GM12878 (cell line): Measurements from ENCODE around the gene FOXP1. TPM values are rescaled to one million over a fixed set of nuclear protein-coding genes. Genes with fewer than 3 reads are reported as not detected.

ENCODE experiments used
- ATAC-seq: fragments of 200-7000 bp; cut with Tn5 transposase; 3 replicates; pipeline ENCODE4 v1.9.1; 2020; ENCODE audit warnings: mild to moderate bottlenecking, moderate library complexity
- BruUV-seq: library from RNA; stranded (reverse); fragments of 400-500 nt; replicated peaks from 2 replicates; lab custom pipeline; 2021; lab: Mats Ljungman, UMichigan
- CTCF ChIA-PET: fragments of 300-600 bp; sonication (Branson Sonifier 250); formaldehyde crosslinking; extraction: SDS; loops from one replicate; lab custom pipeline; 2021; ENCODE audit warnings: inconsistent platforms; lab: Yijun Ruan, JAX
- POLR2A ChIA-PET: fragments of 350-600 bp; formaldehyde crosslinking; extraction: SDS; loops from one replicate; lab custom pipeline; 2021; ENCODE audit warnings: inconsistent platforms; lab: Charles Lee
- RAD21 ChIA-PET: fragments of 300-600 bp; sonication (Branson Sonifier 250); formaldehyde crosslinking; loops from one replicate; lab custom pipeline; 2023; ENCODE audit warnings: antibody characterized with exemption; ENCODE audit not compliant: unreplicated experiment; lab: Charles Lee
- SMC1A ChIA-PET: fragments of 300-600 bp; sonication (Branson Sonifier 250); formaldehyde crosslinking; loops from one replicate; lab custom pipeline; 2023; ENCODE audit not compliant: unreplicated experiment, uncharacterized antibody; lab: Charles Lee
- DNase-seq: peaks from one replicate; pipeline ENCODE4 v3.0.0-alpha.2; 2011; ENCODE audit warnings: low read depth, low spot score
- FAIRE-seq: peaks from 3 replicates; lab custom pipeline; 2011; peaks lifted over from hg19 to GRCh38; lab: Jason Lieb, UNC
- H2AFZ ChIP-seq: 2 replicates; pipeline ENCODE4 v1.6.0; 2011; ENCODE audit warnings: low read depth, low read length, control low read depth; ENCODE audit not compliant: control insufficient read depth
- H3K27ac ChIP-seq: 2 replicates; pipeline ENCODE4 v1.5.1; 2011; ENCODE audit warnings: control low read depth; ENCODE audit not compliant: control insufficient read depth, insufficient read depth
- H3K27me3 ChIP-seq, 2 experiments: replicated peaks in 1 of 2; 2 replicates each; pipeline versions ENCODE4 v1.6.0 to v1.6.1; 2011; ENCODE audit warnings: low read length in 1 of 2; ENCODE audit not compliant: control insufficient read depth in 2 of 2, insufficient read depth in 2 of 2
- H3K36me3 ChIP-seq, 2 experiments: 2 replicates each; pipeline ENCODE4 v1.5.1; 2011; ENCODE audit warnings: low read length in 1 of 2; ENCODE audit not compliant: control insufficient read depth in 2 of 2, insufficient read depth in 2 of 2
- H3K4me1 ChIP-seq: 2 replicates; pipeline ENCODE4 v1.6.1; 2011; ENCODE audit warnings: mild to moderate bottlenecking, low read length, moderate library complexity, mixed read lengths; ENCODE audit not compliant: control insufficient read depth, insufficient read depth
- H3K4me2 ChIP-seq: 2 replicates; pipeline ENCODE4 v1.6.0; 2011; ENCODE audit warnings: control low read depth; ENCODE audit not compliant: control insufficient read depth, insufficient read depth
- H3K4me3 ChIP-seq: fragments of 200-600 bp; sonication (generic); 2 replicates; pipeline ENCODE4 v1.5.1; 2016
- H3K79me2 ChIP-seq: 2 replicates; pipeline ENCODE4 v1.6.0; 2011; ENCODE audit warnings: low read length; ENCODE audit not compliant: control insufficient read depth, insufficient read depth
- H3K9ac ChIP-seq: 2 replicates; pipeline ENCODE4 v1.8.0; 2011; ENCODE audit warnings: low read length, control low read depth, mixed read lengths; ENCODE audit not compliant: control insufficient read depth, insufficient read depth
- H3K9me3 ChIP-seq: replicated peaks from 3 replicates; pipeline ENCODE4 v1.5.1; 2011; ENCODE audit warnings: mild to moderate bottlenecking, low read length; ENCODE audit not compliant: control insufficient read depth, insufficient read depth
- H4K20me1 ChIP-seq: 2 replicates; pipeline ENCODE4 v1.6.0; 2011; ENCODE audit not compliant: control insufficient read depth, insufficient read depth
- BMI1 ChIP-seq: fragments of 450-650 bp; IDR thresholded peaks from 2 replicates; pipeline ENCODE4 v1.6.1; 2016; ENCODE audit warnings: mild to moderate bottlenecking, moderate library complexity, borderline replicate concordance
- CUX1 ChIP-seq: IDR thresholded peaks from 2 replicates; pipeline ENCODE4 v1.6.1; 2012; ENCODE audit warnings: improper control_type of control experiment, low read depth, low read length; ENCODE audit not compliant: insufficient replicate concordance
- MEF2A ChIP-seq: IDR thresholded peaks from 2 replicates; pipeline ENCODE4 v1.6.1; 2011; ENCODE audit warnings: low read depth, mild to moderate bottlenecking, low read length, moderate library complexity; ENCODE audit not compliant: insufficient read depth
- MTA2 ChIP-seq: fragments of 450-650 bp; IDR thresholded peaks from 2 replicates; pipeline ENCODE4 v1.6.1; 2016; ENCODE audit warnings: low read depth, mild to moderate bottlenecking, moderate library complexity
- NR2C1 ChIP-seq: fragments of 450-650 bp; IDR thresholded peaks from 2 replicates; pipeline ENCODE4 v1.6.1; 2017; ENCODE audit warnings: antibody characterized with exemption, mild to moderate bottlenecking, moderate library complexity
- PAX5 ChIP-seq: IDR thresholded peaks from 2 replicates; pipeline ENCODE4 v1.6.1; 2011; ENCODE audit warnings: low read depth, low read length, borderline replicate concordance
- POLR2AphosphoS5 ChIP-seq: IDR thresholded peaks from 2 replicates; pipeline ENCODE4 v1.6.1; 2011; ENCODE audit warnings: mild to moderate bottlenecking, low read length, inconsistent platforms
- RELA ChIP-seq: fragments of 450-650 bp; IDR thresholded peaks from 2 replicates; pipeline ENCODE4 v1.8.0; 2014; ENCODE audit warnings: borderline replicate concordance; ENCODE audit not compliant: partially characterized antibody
- TAF1 ChIP-seq: IDR thresholded peaks from 2 replicates; pipeline ENCODE4 v1.6.1; 2011; ENCODE audit warnings: mild to moderate bottlenecking, low read depth, low read length, borderline replicate concordance
- TCF3 ChIP-seq: IDR thresholded peaks from 2 replicates; pipeline ENCODE4 v1.6.1; 2012; ENCODE audit warnings: low read depth, mild to moderate bottlenecking, low read length, borderline replicate concordance; ENCODE audit not compliant: insufficient read depth
- WGBS: methylation state at CpG from one replicate; pipeline ENCODE4 v1.1.6; 2016; ENCODE audit warnings: low lambda C conversion rate; ENCODE audit not compliant: insufficient replicate concordance, insufficient coverage; ENCODE audit errors: missing lambda C conversion rate; 5-methylcytosine and 5-hydroxymethylcytosine counted together
- in situ Hi-C: fragments of 300-500 bp; cut with MboI; formaldehyde crosslinking; loops from 9 replicates; pipeline ENCODE4 v1.14.3; 2018; ENCODE audit warnings: mixed read lengths
- intact Hi-C: fragments of 100-400 bp; cut with micrococcal nuclease; formaldehyde crosslinking; loops from one replicate; pipeline ENCODE4 v1.14.2; 2022; ENCODE audit not compliant: unreplicated experiment
- polyA plus RNA-seq, 11 experiments: library from polyadenylated mRNA; depleted of rRNA in 4 of 11; unstranded in 6 of 11; stranded (reverse) in 5 of 11; fragments of >200 nt; fragmentation: Nextera tagmentation in 4 of 11; fragmentation: Illumina TruSeq in 1 of 11; extraction: Ambion mirVana in 4 of 11; extraction: Trizol in 1 of 11; gene quantifications; 1 replicate in 1 of 11; 2 replicates in 10 of 11; pipeline versions ENCODE4 v1.2.1 to v1.2.3, GENCODE V29; 2011 to 2016; ENCODE audit warnings: inconsistent platforms in 2 of 11, missing spikeins in 2 of 11, low read depth in 1 of 11
- total RNA-seq, 4 experiments: library from RNA; depleted of rRNA in 3 of 4; stranded (reverse); fragments of >200 nt in 3 of 4; fragmentation: Illumina TruSeq in 1 of 4; extraction: Trizol in 1 of 4; gene quantifications; 2 replicates each; pipeline versions ENCODE4 v1.2.1 to v1.2.3, GENCODE V29; 2013 to 2021
- TF ChIP-seq, protein P1 (sequence below): fragments of 450-650 bp; formaldehyde crosslinking; IDR thresholded peaks from 2 replicates; pipeline ENCODE4 v1.4.0; 2022; ENCODE audit warnings: mild to moderate bottlenecking, moderate library complexity
- TF ChIP-seq, protein P2 (sequence below): IDR thresholded peaks from 2 replicates; pipeline ENCODE4 v1.6.1; 2011; ENCODE audit warnings: borderline replicate concordance, low read depth, mild to moderate bottlenecking, moderate library complexity, mixed read lengths, low read length; ENCODE audit not compliant: insufficient read depth; ENCODE audit errors: extremely low read length
- TF ChIP-seq, protein P3 (sequence below): IDR thresholded peaks from 2 replicates; pipeline ENCODE4 v1.6.1; 2011; ENCODE audit warnings: low read depth, mild to moderate bottlenecking, low read length, moderate library complexity, borderline replicate concordance; ENCODE audit errors: extremely low read depth

Gene FOXP1
- total and polyA plus RNA-seq, 10 of the 15 experiments (the other 5 are each of a cell fraction or from before 2014, with no cell fraction given): 0.05 to 1.6 (median 0.20) TPM; not detected in 1

GRCh38 chr3:70996082-70996481 is 587.4 kb downstream of the FOXP1 start:
- Histone ChIP-seq H3K27me3 (peaks cover 0 to 3% of the 10 kb centered on the region in 2 experiments; a peak in 1 of 4 replicates), H3K9ac (no peak overlapping the region), H3K9me3 (no peaks in the 10 kb centered on the region), H3K36me3 (no peaks in the 10 kb centered on the region), H3K4me2 (no peak overlapping the region), H3K79me2 (no peaks in the 10 kb centered on the region), H4K20me1 (no peaks in the 10 kb centered on the region), H3K4me3 (no peak overlapping the region), H3K4me1 (no peaks in the 10 kb centered on the region), H3K27ac (no peak overlapping the region), H2AFZ (no peak overlapping the region)
- WGBS: 32% methylated on average over 7 of the region's 7 CpGs
- FAIRE-seq (no peak), DNase-seq (no peak), ATAC-seq (no peak)
- POLR2A ChIA-PET: no interaction called here
- in situ Hi-C loops (no loop called here), intact Hi-C loops (no loop called here)
- CTCF ChIA-PET: no interaction called here
- RAD21 ChIA-PET: no interaction called here
- SMC1A ChIA-PET: interaction anchor here (0.8 kb wide), 1 partner anchor 20 kb away, joined by 3 read pairs; no protein-coding TSS in a partner anchor
- BruUV-seq: no TSS peak
- TF ChIP-seq MTA2 (no peak), MEF2A (no peak), RELA (no peak), PAX5 (no peak), TCF3 (no peak), BMI1 (no peak), POLR2AphosphoS5 (no peak), NR2C1 (no peak), TAF1 (no peak), CUX1 (no peak)
- TF ChIP-seq, protein P1, sequence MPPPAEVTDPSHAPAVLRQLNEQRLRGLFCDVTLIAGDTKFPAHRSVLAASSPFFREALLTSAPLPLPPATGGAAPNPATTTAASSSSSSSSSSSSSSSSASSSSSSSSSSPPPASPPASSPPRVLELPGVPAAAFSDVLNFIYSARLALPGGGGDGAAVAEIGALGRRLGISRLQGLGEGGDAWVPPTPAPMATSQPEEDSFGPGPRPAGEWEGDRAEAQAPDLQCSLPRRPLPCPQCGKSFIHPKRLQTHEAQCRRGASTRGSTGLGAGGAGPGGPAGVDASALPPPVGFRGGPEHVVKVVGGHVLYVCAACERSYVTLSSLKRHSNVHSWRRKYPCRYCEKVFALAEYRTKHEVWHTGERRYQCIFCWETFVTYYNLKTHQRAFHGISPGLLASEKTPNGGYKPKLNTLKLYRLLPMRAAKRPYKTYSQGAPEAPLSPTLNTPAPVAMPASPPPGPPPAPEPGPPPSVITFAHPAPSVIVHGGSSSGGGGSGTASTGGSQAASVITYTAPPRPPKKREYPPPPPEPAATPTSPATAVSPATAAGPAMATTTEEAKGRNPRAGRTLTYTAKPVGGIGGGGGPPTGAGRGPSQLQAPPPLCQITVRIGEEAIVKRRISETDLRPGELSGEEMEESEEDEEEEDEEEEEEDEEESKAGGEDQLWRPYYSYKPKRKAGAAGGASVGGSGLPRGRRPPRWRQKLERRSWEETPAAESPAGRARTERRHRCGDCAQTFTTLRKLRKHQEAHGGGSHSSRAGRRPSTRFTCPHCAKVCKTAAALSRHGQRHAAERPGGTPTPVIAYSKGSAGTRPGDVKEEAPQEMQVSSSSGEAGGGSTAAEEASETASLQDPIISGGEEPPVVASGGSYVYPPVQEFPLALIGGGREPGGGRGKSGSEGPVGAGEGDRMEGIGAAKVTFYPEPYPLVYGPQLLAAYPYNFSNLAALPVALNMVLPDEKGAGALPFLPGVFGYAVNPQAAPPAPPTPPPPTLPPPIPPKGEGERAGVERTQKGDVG: no peak
- TF ChIP-seq, protein P2, sequence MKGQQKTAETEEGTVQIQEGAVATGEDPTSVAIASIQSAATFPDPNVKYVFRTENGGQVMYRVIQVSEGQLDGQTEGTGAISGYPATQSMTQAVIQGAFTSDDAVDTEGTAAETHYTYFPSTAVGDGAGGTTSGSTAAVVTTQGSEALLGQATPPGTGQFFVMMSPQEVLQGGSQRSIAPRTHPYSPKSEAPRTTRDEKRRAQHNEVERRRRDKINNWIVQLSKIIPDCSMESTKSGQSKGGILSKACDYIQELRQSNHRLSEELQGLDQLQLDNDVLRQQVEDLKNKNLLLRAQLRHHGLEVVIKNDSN: no peak
- TF ChIP-seq, protein P3, sequence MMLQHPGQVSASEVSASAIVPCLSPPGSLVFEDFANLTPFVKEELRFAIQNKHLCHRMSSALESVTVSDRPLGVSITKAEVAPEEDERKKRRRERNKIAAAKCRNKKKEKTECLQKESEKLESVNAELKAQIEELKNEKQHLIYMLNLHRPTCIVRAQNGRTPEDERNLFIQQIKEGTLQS: no peak
